HL-60 (cell line): ENCODE measurements around the gene PTPRT.

Experiments
- DNase-seq, 2 experiments: peaks; one replicate each; pipeline ENCODE4 v3.0.0-alpha.2; 2010 to 2020; ENCODE audit warnings: low read depth in 1 of 2, low spot score in 1 of 2
- H3K27ac ChIP-seq: fragments of 250-450 bp; sonication (Bioruptor Pico); replicated peaks from 2 replicates; pipeline ENCODE4 v1.5.1; 2020; ENCODE audit warnings: mild to moderate bottlenecking, moderate library complexity
- H3K27me3 ChIP-seq: fragments of 250-450 bp; sonication (Bioruptor Pico); 2 replicates; pipeline ENCODE4 v1.5.1; 2021; ENCODE audit warnings: mild to moderate bottlenecking, moderate library complexity; ENCODE audit not compliant: insufficient read depth, poor library complexity, severe bottlenecking
- H3K4me3 ChIP-seq: replicated peaks from 2 replicates; pipeline ENCODE4 v1.5.1; 2011; ENCODE audit warnings: mild to moderate bottlenecking, control low read depth, low read length; ENCODE audit not compliant: insufficient read depth
- CTCF ChIP-seq: IDR thresholded peaks from one replicate; pipeline ENCODE4 v1.5.1; 2011; ENCODE audit warnings: low read length, control low read depth, inconsistent platforms; ENCODE audit not compliant: insufficient read depth
- GABPA ChIP-seq: IDR thresholded peaks from 2 replicates; pipeline ENCODE4 v1.6.1; 2012; ENCODE audit warnings: low read depth
- POLR2AphosphoS5 ChIP-seq: IDR thresholded peaks from 2 replicates; pipeline ENCODE4 v1.6.1; 2012; ENCODE audit warnings: low read depth
- REST ChIP-seq: IDR thresholded peaks from 2 replicates; pipeline ENCODE4 v1.6.1; 2012; ENCODE audit warnings: low read depth; ENCODE audit not compliant: insufficient replicate concordance
- SPI1 ChIP-seq: IDR thresholded peaks from 2 replicates; pipeline ENCODE4 v1.6.1; 2012; ENCODE audit warnings: low read depth, mild to moderate bottlenecking, borderline replicate concordance

Gene PTPRT

GRCh38 chr20:43196243-43196642 lies 6.5 kb upstream of the PTPRT start:
- peaks cover 3% of the 10 kb centered on the region for H3K27me3 ChIP-seq
- no peak for DNase-seq

GRCh38 chr20:43194137-43194536 lies 4.4 kb upstream of the PTPRT start:
- Histone ChIP-seq H3K4me3 (no peak overlapping the region), H3K27me3 (peaks cover 18% of the 10 kb centered on the region), H3K27ac (no peak overlapping the region)
- no peak for TF ChIP-seq SPI1
- no peak for TF ChIP-seq POLR2AphosphoS5
- no peak for TF ChIP-seq CTCF
- no peak for TF ChIP-seq REST
- TF ChIP-seq GABPA: no peak
- DNase-seq: no peak

More at GRCh38 chr20:43196243-43196642, 6.5 kb upstream of the PTPRT start:
- H3K27ac ChIP-seq: no peak overlapping the region
- no peak for TF ChIP-seq SPI1
- no peak for TF ChIP-seq GABPA
- no peak for TF ChIP-seq REST
- TF ChIP-seq CTCF: no peak
- no peak for TF ChIP-seq POLR2AphosphoS5
- no peak overlapping the region for H3K4me3 ChIP-seq

GRCh38 chr20:43193443-43193842 lies 3.7 kb upstream of the PTPRT start:
- no peak for DNase-seq
- Histone ChIP-seq H3K4me3 (no peak overlapping the region), H3K27me3 (peaks cover 23% of the 10 kb centered on the region), H3K27ac (no peak overlapping the region)
- TF ChIP-seq GABPA: no peak
- no peak for TF ChIP-seq SPI1
- TF ChIP-seq POLR2AphosphoS5: no peak
- no peak for TF ChIP-seq CTCF
- TF ChIP-seq REST: no peak
